Mammary epithelial cell (primary cell): ENCODE data around the gene USP44.

Experiments
- CTCF ChIP-seq, 2 donors: IDR thresholded peaks in 1 of 2; conservative IDR thresholded peaks in 1 of 2; 2 replicates each; pipeline ENCODE4 v1.5.1; 2011 to 2012; ENCODE audit warnings: inconsistent platforms in 2 of 2, low read length in 2 of 2, mild to moderate bottlenecking in 2 of 2, control low read depth in 1 of 2, low read depth in 1 of 2; ENCODE audit not compliant: insufficient read depth in 1 of 2; ENCODE audit errors: extremely low read depth in 1 of 2
- EZH2 ChIP-seq: IDR thresholded peaks from 2 replicates; pipeline ENCODE4 v1.6.1; 2012; ENCODE audit warnings: low read length, inconsistent platforms, borderline replicate concordance

GRCh38 chr12:95545731-95546490, 5.4 kb downstream of the USP44 start:
- TF ChIP-seq CTCF (conservative IDR thresholded peaks at IDR 0.05 in 1 of 2, IDR thresholded peaks at IDR 0.05 in 1 of 2; ENCODE audit: extremely low read depth in 1 of 2, insufficient read depth in 1 of 2, low read depth in 1 of 2, low read length in 2 of 2) (no peak), EZH2 (no peak)
